Left renal cortex interstitium (tissue), 4 donors: Measurements from ENCODE around the gene PDZD2. TPM values are rescaled to one million over a fixed set of nuclear protein-coding genes. Genes with fewer than 3 reads are reported as not detected.
"Not testable (repeated sequence)": the region's sequence is repeated elsewhere in the genome, so short reads cannot be mapped to it uniquely, and the experiment has no call there.

Experiments used
- DNase-seq, 4 donors: peaks; one replicate each; pipeline ENCODE4 v3.0.0-alpha.2; 2013; ENCODE audit warnings: low read depth in 4 of 4, low spot score in 2 of 4, missing footprints in 1 of 4
- polyA plus RNA-seq, 4 donors: library from polyadenylated mRNA; unstranded; fragments of 120-200 nt; gene quantifications; one replicate each; pipeline ENCODE4 v1.2.1, GENCODE V29; 2013; ENCODE audit not compliant: insufficient read length in 4 of 4

Gene PDZD2
- polyA plus RNA-seq, 4 donors: 16.6 to 21.1 (median 18.4) TPM

- DNase-seq: no peak
These were observed 464.6 kb downstream of the PDZD2 start for GRCh38 chr5:32103521-32103920.

GRCh38 chr5:32107291-32107690, 468.4 kb downstream of the PDZD2 start:
- DNase-seq: no peak

- DNase-seq: no peak
These were observed 469.2 kb downstream of the PDZD2 start for GRCh38 chr5:32108167-32108566.

- DNase-seq: no peak
These were observed 470.3 kb downstream of the PDZD2 start for GRCh38 chr5:32109236-32109635.

DNA sequence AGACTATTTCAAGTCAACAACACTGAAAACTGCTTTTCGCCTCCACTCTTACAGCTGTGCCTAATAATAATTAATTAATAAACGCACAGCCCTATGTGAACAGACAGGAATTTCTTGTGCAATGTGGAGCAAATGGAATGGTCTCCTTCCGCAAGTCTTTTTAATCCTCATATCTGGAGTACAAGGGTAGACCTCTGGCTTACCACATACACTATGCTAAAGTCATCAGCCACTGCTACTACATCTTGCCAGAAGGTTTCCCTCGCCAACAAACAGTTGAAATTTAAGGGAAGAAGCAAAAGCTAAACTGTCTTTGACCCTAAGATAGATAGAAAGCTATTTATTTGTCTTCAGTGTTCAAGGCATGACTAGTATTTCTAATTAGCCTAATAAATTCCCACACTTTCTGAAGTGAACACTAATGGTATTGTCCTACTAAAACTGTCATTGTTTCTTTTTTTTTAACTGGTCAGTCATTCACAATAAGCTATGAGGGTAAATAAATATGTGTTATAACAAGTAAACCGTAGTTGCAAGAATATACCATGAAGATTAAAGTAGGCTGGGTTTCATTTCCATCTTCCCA, 471.3 kb downstream of the PDZD2 start:
- no peak for DNase-seq

DNA sequence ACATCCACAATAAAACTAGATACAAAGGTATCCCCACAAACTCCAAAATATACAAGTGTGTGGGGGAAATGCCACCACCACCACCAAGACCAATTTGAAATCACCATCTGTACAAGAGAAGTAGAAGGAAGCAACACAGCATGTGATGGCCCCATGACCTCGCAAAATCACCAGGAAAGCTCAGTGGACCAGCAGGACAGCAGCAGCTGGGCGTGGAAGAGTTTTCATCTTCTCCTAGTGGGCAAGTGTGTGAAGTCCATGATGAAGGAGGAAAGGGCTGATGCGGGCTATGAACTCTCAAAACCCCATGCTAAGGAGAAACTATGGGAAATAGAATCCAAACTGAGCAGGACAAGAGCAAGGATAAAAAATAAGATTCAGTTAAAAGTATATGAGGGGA, 477.1 kb downstream of the PDZD2 start:
- no peak for DNase-seq

- no peak for DNase-seq
These were observed 477.8 kb downstream of the PDZD2 start for GRCh38 chr5:32116574-32117313.

GRCh38 chr5:32118922-32119321, 480.0 kb downstream of the PDZD2 start:
- not testable (repeated sequence) for DNase-seq

GRCh38 chr5:32123058-32123805, 484.3 kb downstream of the PDZD2 start:
- DNase-seq: no peak

DNA sequence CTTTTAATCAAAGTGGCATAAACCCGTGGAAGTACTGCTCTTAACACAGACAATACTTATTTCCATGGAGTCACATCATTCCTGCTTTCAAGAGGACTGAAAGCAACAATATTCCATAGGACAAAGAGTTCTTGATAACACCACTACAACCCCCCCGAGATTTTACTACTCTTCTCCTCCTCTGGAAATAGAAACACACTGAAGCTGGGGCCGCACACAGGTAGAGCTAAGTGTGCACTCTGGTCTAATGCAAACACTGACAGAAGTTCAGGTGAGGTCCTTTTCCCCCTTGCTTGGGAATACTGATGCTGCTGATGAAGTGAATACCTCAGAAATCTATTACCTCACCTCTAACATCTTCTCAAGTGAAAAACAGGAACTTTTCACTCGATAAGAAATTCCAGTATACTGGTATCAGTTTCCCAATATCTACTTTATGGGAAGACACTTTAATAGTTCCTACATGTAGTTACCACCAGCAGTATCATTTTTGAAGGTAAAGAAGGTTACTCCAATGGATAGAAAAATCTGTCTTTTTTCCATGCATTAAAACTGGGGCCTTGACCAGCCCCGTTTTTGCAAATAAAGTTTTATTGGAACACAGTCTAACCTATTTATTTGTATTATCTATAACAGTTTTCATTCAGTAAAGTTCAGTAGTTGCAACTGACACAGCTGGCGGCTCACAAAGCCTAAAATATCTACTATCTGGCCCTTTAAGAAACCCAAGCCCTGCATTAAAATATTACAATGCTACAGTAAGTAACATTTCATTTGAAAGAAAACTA, 485.2 kb downstream of the PDZD2 start:
- DNase-seq: no peak

- DNase-seq: no peak
These were observed 487.8 kb downstream of the PDZD2 start for GRCh38 chr5:32126691-32127090.

GRCh38 chr5:32127711-32128110, 488.8 kb downstream of the PDZD2 start:
- DNase-seq: no peak

DNA sequence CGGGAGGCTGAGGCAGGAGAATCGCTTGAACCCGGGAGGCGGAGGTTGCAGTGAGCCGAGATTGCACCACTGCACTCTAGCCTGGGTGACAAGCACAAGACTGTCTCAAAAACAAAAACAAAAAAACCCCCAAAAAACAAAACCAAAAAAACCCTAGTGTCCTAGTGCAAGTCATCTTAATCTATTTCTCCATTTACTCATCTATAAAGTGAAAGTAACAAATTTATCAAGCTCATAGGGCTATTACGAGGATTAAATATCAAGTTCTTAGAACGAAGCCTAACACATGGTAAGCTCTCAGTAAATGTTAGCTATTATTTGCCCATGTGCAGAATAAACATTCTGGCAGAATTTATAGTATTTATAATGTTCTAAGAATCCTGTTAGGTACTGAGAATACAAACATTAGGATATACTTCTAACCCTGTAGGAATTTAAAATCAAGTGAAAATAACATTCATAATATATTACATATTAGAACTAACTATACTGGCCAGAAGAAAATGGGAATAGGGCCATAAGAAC, 490.2 kb downstream of the PDZD2 start:
- DNase-seq: no peak

DNA sequence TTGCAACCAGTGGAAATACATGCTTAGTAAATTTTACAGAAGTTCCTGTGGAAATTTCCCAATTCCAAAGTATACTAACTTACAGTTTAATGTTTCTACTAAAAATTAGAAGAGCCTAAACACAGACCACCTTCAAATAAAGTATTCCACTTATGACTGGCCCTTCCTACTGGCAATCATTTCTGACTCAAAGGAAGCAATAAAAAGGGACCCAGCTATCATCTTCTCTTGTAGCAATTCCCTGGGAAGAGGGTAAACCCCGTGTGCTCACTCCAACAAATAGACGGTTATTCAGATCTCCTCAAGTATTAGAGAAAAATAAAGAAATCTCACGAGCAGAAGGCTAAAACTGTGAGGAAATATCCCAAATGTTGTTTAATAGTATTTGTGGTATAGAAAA, 491.9 kb downstream of the PDZD2 start:
- no peak for DNase-seq

DNA sequence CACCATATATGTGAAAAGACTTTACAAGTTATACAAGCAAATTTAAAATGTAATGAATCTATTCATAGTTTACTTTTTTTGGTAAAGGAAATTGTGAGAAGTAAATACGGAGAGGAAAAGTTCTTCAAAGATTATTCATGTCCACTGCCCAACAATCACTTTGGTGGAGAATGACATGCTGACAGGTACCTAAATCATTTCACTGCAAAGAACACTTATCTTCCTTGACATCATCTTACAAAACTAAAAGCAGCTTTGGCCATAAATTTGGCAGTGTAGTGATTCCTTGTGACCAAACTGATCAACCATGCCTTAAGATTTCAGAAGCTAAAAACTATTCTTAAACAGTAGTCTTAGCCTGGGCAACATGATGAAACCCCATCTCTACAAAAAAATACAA, 492.7 kb downstream of the PDZD2 start:
- no peak for DNase-seq

DNA sequence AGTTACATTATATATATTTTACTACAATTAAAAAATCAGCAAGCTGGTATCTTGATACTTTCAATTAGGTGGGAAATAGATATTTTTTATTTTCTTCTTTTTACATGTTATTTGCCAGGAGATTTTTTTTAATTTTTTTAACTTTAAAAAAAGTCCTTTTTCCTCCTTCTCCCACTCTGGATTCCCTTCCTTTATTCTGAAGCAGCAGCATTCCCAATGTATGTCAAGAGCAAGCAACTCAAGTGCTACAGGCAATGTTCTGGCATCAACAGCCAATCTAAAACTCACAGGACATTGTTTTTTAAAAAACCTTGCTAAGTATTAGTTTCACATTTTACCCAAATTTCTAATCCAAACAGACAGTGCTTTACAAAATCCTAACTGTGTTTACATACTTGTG, 493.8 kb downstream of the PDZD2 start:
- DNase-seq: no peak

DNA sequence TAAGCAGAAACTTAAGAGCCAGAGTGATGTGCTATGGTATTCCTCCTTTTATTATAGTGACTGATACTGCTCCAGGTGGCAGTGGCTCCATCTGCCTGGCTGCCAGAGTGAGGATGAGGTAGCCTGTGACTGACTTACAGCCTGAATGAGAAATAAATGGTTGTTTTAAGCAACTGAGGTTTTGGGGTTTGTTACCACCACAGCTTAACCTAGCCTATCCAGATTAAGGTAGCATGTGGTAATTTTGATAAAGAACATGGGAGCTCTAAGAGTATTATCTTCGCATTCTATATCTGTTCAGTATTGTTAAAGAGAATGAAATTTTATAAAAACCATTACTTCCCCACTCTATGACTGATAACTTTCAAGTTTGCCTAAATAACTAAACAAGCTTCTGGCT, 496.2 kb downstream of the PDZD2 start:
- DNase-seq: no peak

DNA sequence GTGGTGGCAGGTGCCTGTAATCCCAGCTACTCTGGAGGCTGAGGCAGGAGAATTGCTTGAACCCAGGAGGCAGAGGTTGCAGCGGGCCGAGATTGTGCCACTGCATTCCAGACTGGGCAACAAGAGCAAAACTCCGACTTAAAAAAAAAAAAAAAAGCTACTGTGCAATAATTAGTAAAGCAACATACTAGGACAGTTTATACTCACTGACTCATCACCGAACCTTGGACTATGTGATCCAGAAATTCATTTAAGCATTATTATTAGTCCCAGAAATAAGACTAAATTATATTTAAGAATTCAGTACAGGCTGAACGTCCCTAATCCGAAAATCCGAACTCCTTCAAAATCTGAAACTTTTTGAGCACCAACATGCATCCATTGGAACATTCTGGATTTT, 497.4 kb downstream of the PDZD2 start:
- no peak for DNase-seq

GRCh38 chr5:32138839-32139493, 500.0 kb downstream of the PDZD2 start:
- DNase-seq: no peak
